Germinal center (tissue), 1 donor: ENCODE measurements around the gene KMT5B.

Experiments
- DNase-seq: peaks from one replicate; pipeline ENCODE4 v3.0.0; 2012; ENCODE audit warnings: mixed read lengths, low spot score

Gene KMT5B

GRCh38 chr11:68117853-68118470 is 95.1 kb downstream of the KMT5B start:
- no peak for DNase-seq

GRCh38 chr11:68116974-68117373 is 96.1 kb downstream of the KMT5B start:
- DNase-seq = no peak

GRCh38 chr11:68116126-68116525 is 97.0 kb downstream of the KMT5B start:
- DNase-seq = no peak

GRCh38 chr11:68115285-68115684 is 97.8 kb downstream of the KMT5B start:
- no peak for DNase-seq

- DNase-seq = no peak
Observed at GRCh38 chr11:68113986-68114385, 99.1 kb downstream of the KMT5B start.

- DNase-seq = no peak
Observed at GRCh38 chr11:68107689-68108088, 105.4 kb downstream of the KMT5B start.

GRCh38 chr11:68106165-68106940 is 106.7 kb downstream of the KMT5B start:
- DNase-seq = no peak
